GM21576 (cell line): Measurements from ENCODE around the gene FAM237A.

Source experiments
- ATAC-seq: cut with Tn5 transposase; IDR thresholded peaks from one replicate; pipeline ENCODE4 v1.9.1; 2021; ENCODE audit warnings: mild to moderate bottlenecking, moderate library complexity; ENCODE audit not compliant: unreplicated experiment

The FAM237A gene

DNA sequence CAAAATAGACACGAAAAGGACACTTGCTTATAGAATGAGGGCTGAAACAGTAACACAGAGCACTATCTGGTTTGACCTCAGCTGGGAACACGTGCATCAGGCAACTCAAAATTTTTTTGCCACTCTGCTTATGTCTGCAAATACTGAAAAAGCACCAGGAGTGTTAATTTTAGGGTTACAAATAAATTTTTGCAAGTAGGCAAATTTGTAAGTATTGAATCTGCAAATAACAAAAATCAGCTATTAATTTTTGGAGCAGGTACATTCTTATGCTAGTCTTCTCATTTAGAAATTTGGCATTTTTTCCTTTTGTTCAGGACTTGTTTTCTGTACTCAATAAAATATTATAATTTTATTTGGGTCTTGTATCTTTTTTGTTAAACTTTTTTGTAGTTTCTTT, 46.2 kb downstream of the FAM237A start:
- no peak for ATAC-seq

DNA sequence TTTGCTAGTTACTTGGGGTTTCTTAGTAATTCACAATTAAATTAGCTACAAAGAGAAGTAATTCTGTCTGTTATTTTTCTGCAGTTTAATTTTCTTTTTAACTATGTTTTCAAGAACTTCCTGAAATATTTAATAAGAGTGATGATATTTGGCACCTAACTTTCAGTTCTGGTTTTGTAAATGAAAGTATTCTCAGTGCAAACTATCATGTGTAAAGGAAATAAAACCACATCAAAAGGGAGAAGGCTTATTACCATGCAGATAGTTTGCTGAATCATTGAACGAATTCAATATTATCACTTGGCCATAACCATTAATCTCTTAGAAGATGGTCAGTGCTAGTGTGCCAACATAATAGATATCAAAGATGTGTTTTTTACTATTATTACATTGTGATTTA, 46.7 kb downstream of the FAM237A start:
- ATAC-seq: no peak

DNA sequence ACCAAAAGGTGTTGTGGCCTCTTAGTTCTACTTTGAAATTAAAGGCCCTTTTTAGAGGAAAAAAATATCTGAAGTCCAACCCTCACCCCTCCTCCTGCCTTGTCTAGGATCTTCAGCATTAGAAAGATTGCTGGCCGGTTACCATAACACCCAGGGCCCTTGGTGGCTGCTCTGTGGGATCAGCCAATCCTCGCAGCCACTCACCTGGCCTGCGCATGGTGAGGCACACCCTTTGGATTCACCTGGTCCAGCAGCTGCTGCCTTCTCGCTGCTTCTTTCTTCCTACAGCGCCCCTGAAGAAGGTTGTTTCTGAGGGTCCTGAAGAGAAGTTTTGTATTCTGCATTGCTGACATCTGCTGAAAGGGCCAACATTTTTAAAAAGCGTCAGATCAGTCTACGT, 50.7 kb downstream of the FAM237A start:
- no peak for ATAC-seq

DNA sequence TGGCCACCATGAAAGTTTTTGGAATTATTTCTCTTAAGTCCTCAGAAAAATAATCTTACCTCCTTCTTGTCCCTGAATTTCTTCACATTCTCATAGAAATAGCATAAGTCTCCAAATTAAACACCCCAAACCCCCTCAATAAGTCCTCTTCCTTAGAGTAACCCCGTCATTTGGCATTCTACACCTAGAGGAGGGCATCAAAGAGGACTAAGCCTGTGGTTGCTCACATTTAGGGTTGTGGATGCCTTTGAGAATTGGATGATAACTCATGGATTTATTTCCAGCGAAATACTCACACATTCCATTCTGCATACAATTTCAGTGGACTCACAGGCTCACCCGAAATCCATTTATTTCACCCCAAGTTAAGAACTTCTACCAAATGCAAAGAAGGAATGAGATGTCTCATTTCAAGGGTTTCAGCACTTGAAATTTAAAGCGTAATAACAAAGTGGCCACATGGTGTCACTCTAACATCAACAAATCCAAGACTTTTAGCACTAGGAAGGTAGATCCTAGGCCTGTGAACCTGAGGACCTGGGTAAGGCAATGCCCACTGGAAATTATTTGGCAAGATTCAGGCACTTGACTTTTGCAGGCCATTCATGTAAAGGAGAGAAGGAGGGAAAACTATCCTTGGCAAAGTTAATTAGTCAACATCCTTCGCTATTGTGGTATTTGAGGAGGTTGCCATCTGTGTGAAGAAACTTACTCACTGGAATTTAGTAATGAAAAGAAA, 51.3 kb downstream of the FAM237A start:
- ATAC-seq: peak; percentile 60

DNA sequence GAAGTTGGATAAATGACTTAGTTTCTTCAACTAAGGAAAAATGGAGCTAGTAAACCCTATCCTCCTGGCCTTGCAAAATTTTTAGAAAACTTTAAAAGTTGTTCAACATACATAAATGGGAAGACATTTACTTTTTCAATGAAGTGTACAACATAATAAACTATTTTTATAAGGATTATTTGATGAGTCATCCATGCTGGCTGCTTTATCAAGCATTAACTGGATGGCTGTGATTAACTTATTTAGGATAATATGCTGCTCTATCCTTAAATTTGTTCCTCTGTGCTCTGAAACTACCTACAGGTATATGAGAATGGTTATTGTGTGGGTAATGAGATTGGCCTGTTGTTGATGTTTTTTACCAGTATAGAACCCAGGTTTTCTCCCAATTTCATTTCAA, 54.6 kb downstream of the FAM237A start:
- ATAC-seq: no peak

GRCh38 chr2:206698811-206699210, 56.5 kb downstream of the FAM237A start:
- ATAC-seq: no peak
